ENCODE data around the gene UROC1.

The UROC1 gene

DNA sequence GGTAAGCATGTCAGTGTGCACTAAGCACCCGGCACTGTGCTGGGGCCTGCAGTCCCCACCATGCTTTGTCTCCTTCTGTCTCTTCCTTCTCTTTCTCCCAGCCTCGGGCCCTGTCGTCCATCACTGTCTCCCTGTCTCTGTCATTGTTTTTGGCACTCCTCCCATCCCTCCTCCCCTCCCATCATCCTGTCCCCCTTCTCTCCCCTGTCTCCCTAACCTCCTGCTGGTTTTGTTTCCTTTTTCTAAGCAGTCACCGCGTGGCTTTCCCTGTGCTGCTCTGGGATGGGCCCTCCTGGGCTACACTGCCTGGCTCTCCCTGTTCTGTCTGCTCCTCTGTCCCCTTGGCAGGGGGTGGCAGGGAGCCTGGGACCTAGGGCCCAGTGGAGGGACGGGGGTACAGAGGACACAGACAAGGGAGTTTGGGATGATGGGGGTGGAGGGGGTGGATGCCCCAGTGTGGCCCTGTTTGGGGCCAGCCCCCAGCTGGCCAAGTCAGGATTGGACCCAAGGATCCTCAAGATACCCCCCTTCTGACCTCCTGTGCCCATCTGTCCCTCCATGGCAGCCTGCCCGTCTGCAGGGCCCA is 12.1 kb upstream of the UROC1 start:
- no peak for DNase-seq

GRCh38 chr3:126528800-126529541 is 11.4 kb upstream of the UROC1 start:
- no peak for DNase-seq

DNA sequence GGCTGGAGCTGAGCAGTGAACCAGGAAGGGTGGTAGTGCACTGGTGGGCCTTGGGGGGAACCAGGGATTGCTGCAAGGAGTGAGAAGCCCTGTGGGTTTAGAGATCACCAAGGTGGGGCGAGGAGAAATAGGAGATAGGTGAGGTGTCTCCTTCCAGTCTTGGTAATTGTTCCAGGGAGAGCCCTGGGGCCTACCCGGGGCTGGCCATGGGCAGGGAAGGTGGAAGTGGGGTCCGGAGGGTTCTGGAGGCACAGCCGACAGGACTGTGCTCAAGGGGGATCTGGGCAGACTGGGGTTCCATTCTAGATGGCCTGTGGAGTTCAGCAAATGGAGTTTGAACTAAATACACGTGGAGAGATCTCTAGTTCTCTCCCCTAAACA is 10.8 kb upstream of the UROC1 start:
- no peak for DNase-seq

- DNase-seq: no peak
Measured at GRCh38 chr3:126527455-126528211, 10.1 kb upstream of the UROC1 start.

- no peak for DNase-seq
Measured at GRCh38 chr3:126527006-126527405, 9.4 kb upstream of the UROC1 start.

DNA sequence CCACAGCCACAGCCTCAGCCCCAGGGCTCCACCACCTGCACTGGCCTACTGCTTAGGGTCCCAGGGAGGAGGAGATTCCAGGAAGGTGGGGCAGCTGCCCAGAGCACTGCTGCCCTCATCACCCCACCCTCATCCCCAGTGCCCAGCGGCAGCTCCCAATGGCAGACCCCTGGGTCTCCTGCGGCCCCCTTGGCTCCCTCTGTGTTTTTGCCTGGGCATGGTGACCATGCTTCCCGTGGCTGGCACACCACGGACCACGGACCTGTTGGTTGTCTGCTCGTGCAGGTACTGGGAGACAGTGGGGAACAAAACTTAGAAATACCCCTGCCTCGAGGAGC is 9.1 kb upstream of the UROC1 start:
- no peak for DNase-seq

DNA sequence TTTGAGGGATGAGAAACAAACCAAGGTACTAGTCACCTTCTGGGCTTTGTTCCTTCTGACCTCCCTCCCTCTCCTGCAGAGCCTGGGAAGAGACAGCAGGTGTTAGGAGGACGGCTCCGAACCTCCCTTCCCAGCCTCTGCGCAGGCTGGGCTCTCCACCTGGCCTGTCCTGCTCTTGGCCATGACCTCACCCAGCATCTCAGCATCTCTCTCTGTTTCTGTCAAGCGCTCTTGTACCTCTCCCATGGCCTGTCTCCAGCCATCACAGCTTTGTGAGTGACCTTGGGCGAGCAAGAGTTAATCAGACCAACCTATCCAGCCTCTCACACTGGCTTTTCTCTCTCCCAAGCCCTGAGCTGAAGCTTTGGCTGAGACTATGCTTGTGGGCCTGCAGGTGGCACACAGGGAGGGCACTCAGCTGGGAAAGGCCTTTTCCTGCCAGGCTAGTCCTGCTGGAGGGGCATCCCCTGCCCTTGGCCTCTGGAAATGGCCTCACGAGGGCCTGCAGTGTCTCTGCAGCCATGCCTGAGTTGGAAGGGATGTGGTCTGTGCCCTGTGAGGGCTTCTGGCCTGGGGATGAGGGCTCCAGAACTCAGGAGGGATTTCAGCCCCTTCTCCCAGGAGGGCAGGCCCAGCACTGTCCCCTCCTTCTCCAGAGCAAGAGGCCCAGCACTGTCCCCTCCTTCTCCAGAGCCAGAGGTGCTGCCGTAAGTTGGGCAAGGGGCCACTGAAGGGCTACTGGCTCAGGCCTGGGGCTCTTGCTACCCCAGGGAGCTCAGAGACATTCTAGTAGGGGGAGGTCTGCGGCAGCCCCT is 8.5 kb upstream of the UROC1 start:
- no peak for DNase-seq

DNA sequence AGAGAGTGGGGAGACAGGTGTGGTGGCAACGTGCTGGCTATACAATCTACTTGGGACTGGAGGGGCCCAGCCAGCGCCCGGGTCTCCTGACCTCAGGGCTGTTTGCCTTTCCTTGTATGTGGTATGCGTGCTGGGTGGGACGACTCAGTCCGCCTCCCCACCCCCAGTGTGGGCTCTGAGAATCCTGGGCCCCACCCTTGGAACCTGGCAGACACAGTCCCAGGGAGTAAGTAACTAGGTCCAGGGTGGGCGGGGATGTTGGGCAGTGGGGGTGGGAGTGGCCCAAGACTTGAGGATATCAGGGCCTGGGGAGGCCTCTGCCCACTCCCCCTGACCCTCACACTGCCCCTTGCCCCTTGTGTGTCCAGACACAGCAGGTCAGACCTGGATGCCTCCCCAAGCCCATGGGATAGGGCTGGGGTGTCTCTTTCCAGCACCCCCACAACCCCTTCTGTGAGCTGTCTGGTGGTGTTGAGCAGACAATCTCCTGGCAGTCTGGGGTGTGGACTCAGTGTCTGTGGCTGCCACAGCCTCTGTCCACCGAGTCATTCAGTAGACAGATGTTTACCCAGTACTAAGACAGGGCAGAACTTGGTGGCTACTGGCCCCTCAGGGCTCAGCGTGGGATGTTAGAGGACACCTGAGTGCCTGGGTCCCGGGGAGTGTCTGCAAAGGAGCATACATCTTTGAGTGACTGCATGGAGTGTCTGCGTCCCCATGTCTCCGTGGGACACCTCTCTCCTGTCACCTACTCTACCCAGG is 7.7 kb upstream of the UROC1 start:
- no peak for DNase-seq

DNA sequence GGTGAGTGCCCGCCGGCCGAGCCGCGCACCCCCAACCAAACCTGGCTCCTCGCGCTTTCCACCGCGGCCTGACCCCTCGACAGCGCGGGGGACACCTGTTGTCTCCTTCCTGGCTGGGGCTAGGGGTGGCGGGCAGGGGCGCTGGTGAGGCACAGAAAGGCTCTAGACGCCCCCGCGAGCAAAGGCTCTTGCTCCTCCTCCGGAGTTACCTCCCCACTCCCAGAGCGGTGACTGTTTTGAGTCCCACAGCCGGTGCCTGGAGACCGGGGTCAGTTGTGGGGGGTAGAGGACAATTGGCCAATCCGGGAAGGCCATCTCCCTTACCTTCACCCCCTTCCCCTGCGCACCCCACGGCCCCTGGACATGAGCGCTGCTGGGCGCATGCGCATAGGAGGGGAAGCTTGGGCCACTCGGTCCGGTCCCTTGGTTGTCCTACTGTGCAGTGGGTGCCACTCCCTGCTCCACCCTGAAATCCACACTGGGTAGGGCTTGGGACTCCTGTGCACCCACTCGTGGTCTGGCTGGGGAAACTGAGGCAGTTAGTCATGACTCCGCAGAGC is 6.9 kb upstream of the UROC1 start:
- no peak for DNase-seq

DNA sequence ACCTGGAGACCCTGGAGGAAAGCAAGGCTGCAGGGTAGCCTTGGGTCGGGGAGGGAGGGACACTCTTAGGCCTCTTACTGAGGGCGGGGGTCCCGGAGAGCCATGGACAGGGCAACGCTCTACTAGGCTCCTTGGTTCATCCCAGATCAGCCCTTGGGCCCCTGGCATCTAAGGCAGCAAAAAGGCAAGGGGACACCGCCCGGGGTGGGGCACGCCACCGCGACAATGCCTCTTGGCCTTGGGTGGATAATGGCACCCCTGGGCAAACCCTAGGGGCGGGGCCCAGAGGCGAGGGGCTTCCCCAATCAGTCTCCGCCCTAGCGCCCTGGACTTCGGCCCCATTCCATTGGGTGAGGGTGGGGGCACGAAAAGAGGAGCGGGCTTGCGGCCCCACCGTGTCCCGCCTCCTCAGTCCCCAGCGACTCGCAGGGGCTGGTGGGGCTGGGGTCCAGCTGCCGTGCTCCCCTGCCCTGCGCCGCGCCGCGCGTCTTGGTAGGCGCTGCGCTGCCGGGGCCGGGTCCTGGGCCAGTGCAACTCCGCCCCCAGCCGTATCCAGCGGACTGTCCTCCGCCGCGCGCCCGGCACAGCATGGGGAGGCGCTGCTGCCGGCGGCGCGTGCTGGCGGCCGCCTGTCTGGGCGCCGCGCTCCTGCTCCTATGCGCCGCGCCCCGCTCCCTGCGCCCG is 6.3 kb upstream of the UROC1 start, which contains the start of gene CHST13:
Gene CHST13, plus strand, starts transcription at position 411 of the 684 bp plus-strand sequence. Its CDS starts 178 bp downstream, at position 589.
- DNase-seq: no peak

DNA sequence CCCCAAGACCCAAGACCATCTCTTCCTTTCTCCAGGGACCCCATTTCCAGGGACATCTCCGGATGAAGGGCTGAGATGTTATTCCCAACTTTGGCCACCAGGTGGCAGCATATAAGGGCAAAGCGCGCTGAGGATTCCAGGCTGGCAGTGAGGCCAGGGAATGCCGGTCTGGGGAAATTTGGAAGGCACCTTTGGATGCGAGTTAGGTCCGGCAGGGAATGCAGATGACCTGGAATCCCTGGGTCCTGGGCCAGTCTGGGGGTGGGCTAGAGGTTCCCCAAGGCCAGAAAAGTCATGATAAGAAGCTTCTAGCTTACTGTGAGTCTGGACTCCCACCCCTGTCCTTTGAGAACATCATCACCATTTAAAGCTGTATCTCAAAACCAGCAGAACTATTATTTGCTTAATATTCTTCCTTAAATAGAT is 4.8 kb upstream of the UROC1 start:
- DNase-seq: peak; percentile 14

- no peak for DNase-seq
Measured at GRCh38 chr3:126521122-126521891, 3.7 kb upstream of the UROC1 start.

- DNase-seq: no peak
Measured at GRCh38 chr3:126519506-126520455, 2.2 kb upstream of the UROC1 start.

GRCh38 chr3:126518779-126519177 is 1.2 kb upstream of the UROC1 start:
- no peak for DNase-seq

- no peak for DNase-seq
Measured at GRCh38 chr3:126517986-126518778, 609 bp upstream of the UROC1 start.

DNA sequence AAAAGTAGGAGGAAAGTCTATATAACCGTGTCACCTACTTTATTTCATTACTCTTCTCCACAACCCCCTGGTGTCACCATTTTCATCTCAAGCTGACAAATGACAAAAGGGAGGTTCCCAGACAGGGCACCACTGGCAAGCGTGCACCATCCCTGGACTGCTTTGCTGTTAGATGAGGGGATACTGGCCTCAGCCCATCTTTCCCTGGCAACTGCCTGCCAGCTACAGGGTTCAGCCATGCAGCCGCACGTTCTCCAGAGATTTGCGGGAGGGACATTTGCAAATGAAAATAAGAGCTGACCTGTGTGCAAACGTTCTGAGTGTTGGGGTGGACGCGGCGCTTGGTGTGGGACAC is 660 bp downstream of the UROC1 start:
- no peak for DNase-seq

GRCh38 chr3:126516152-126516935 is 1.2 kb downstream of the UROC1 start:
- no peak for DNase-seq

All from NCI-H446 treated with DMSO at 0.1 percent for 48 hours (cell line).